Ureter (tissue), 1 donor: Measurements from ENCODE around the gene IGSF23. TPM values are rescaled to one million over a fixed set of nuclear protein-coding genes. Genes with fewer than 3 reads are reported as not detected.
A peak's percentile ranks its signal among the peaks of the same experiment; 100 is the strongest.

Experiments used
- DNase-seq: peaks from one replicate; pipeline ENCODE4 v3.0.0-alpha.2; 2020; ENCODE audit warnings: low spot score
- total RNA-seq: library from RNA; stranded (reverse); gene quantifications from one replicate; pipeline ENCODE4 v1.2.4, GENCODE V29; 2023
- donor health status: DM: yes; HTN: yes; CAD: no.

The IGSF23 gene
- total RNA-seq, 1 donor from 2014 or later = not detected

DNA sequence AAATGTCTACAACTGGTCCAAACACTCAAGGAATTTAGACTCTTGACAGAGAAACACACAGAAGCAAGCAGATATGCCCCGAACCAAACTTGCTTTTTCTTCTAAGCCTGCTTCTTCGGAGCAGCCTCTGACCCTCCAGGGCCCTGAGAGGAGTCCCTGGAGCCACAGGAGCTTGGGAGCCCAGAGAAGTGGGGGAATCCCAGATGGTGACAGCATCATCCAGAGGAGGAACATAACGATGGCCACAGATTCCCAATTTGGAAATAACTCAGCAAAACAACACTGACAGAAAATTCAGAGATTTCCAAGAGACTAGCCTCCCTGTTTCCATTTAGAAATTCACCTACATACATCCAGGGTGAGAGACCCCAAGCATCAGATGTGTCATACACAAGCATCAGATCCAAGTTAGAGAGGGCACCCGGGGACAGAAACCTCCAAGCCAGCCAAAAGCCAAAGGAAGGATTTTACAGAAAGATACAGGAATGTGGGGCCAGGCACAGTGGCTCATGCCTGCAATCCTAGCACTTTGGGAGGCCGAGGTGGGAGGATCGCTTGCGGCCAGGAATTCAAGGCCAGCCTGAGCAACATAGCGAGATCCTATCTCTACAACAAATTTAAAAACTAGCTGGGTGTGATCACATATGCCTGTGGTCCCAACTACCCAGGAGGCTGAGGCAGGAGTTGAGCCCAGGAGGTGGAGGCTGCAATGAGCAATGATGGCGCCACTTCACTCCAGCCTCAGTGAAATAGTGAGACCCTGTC lies 28.3 kb downstream of the IGSF23 start:
- DNase-seq = no peak

DNA sequence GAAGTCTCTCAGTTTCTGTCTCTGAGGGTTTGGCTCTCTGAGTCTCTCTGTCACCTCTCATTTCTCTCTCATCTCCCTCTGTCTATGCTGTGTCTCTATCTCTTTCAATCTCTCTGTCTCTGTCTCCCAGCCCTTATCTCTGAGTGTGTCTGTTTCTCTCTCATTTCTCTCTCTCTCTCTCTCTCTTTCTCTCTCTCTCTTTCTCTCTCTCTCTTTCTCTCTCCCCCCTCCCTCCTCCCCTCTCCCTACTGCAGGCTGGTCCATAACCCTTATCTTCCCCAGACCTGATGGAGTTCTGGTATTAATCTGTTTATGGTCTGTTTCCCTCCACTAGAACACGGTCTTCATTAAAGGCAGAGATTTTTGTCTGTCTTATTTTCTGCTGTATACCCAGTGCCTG lies 29.0 kb downstream of the IGSF23 start:
- DNase-seq = no peak

DNA sequence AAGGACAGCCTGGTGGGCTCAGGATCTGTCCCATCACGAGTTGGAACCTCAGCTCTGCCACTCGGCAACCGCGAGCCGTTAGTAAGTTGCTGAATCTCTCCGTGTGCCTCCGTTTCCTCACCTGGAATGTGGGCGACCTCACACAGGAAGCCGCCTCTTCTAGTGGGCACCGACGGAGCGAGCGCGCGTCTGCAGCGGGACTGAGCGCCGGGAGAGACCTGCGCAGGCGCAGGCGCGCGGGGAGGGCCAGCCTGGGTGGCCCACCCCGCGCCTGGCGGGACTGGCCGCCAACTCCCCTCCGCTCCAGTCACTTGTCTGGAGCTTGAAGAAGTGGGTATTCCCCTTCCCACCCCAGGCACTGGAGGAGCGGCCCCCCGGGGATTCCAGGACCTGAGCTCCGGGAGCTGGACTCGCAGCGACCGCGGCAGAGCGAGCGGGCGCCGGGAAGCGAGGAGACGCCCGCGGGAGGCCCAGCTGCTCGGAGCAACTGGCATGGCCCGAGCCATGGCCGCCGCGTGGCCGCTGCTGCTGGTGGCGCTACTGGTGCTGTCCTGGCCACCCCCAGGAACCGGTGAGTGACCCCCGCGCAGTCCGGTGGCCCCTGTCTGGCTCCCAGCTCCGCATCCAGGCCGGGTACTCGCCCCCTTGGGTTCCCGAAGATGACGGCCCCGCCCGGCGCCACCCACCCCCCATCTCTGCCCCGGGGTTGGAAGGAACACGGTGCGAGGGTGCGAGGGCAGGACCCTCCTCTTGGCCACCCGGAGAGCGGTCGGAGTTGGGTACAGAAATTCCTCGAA lies 30.4 kb downstream of the IGSF23 start, which contains the start of gene PVR:
Gene PVR, plus strand, starts transcription at position 306 of the 797 bp plus-strand sequence. Its CDS starts 187 bp downstream, at position 493.
- peak; percentile 62 for DNase-seq

DNA sequence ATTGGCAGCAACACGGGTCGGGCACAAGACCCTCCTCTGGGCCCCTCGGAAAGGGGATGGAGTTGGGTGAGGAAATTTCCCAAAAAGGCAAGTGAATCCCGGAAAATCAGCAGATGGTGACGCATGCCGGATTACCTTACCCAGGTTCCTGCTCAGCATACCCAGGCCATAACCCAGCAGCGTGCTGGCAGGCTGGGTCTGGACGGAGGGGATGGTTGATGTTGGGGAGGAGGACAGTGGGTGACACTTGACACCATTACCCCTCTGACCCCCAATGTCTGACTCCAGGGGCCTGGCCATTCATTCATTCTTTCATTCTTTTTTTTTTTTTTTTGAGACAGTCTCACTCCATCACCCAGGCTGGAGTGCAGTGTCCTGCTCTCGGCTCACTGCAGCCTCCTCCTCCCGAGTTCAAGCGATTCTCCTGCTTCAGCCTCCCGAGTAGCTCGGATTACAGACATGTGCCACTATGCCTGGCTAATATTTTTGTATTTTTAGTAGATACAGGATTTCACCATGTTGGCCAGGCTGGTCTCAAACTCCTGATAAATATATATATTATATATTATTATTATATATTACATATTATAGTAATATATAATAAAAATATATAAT lies 31.1 kb downstream of the IGSF23 start:
- no peak for DNase-seq

DNA sequence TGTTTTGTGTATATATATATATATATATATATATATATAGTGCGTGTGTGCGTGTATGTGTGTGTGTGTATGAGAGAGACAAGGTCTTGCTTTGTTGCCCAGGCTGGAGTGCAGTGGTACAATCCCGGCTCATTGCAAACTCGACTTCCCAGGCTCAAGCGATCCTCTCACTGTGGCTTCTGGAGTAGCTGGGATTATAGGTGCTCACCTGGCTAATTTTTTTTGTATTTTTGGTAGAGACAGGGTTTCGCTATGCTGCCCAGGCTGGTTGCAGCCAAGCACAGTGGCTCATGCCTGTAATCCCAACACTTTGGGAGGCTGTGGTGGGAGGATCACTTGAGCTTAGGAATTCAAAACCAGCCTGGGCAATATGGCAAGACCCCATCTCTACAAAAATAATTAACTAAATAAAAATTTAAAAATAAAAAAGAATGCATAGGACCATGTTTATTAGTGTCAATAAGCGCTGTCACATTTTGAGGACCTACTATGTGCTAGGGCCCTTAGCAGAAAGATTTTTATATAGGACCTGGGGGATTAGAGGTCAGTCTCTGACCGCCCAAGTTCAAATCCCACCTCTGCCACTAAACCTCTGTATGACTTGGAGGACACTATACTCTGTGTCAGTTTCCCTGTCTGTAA lies 32.2 kb downstream of the IGSF23 start:
- DNase-seq = no peak

DNA sequence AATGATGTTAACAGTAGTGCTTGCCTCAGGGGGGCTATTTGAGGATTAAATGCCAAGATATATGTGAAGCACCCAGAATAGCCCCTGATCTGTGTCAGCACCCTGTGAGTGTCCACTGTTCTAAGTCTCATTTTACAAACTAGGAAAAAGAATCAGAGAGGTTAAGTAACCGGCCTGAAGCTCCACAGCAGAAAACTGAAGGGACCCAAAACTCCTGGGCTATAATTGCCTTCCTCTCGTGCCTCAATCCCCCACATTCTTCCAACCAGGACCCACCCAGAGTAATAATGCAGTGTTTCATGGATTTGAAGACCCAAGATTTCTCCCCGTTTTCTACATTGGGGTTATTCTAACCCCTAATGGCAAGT lies 32.7 kb downstream of the IGSF23 start:
- no peak for DNase-seq

DNA sequence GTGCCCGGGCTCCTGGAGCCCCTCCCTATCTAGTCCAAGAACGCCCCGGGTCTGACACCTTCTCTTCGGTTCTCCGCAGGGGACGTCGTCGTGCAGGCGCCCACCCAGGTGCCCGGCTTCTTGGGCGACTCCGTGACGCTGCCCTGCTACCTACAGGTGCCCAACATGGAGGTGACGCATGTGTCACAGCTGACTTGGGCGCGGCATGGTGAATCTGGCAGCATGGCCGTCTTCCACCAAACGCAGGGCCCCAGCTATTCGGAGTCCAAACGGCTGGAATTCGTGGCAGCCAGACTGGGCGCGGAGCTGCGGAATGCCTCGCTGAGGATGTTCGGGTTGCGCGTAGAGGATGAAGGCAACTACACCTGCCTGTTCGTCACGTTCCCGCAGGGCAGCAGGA lies 33.8 kb downstream of the IGSF23 start:
- no peak for DNase-seq

DNA sequence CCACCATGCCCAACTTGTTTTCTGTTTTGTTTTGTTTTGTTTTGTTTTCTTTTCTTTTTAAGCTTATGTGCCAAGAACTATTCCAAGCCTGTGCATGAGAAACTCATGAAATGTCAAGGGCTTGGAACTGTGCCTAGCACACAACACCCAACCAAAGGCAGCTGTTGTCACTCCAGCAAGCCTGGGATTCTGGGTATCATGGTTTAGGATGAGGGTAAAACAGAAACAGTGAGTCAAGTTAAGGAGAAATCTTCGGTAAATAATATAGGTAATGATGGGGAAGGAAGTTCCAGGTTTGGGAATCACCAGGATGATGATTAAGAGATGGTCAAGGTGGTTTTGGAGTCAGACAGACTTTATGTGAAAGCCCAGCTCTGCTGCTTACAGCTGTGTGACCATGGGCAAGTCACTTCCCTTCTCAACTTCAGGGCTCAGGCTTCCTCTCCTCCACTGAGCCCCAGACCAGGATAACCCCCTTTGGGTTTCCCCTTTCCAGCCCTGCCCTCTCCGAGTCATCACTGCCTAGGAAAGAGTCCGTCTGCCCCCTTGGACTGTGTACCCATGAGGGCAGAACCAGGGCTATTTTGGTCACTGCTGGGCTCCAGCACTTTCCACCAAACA lies 35.4 kb downstream of the IGSF23 start:
- DNase-seq = no peak

DNA sequence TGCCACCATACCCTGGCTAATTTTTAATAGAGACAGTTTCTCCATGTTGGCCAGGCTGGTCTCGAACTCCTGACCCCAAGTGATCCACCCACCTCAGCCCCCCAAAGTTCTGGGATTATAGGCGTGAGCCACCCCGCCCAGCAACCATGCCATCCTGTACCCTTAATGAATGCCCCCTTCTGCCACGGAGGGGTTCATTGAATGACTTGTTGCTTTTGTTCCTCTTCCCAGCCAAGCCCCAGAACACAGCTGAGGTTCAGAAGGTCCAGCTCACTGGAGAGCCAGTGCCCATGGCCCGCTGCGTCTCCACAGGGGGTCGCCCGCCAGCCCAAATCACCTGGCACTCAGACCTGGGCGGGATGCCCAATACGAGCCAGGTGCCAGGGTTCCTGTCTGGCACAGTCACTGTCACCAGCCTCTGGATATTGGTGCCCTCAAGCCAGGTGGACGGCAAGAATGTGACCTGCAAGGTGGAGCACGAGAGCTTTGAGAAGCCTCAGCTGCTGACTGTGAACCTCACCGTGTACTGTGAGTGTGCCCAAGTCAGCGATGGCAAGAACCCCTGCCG lies 36.3 kb downstream of the IGSF23 start:
- no peak for DNase-seq

DNA sequence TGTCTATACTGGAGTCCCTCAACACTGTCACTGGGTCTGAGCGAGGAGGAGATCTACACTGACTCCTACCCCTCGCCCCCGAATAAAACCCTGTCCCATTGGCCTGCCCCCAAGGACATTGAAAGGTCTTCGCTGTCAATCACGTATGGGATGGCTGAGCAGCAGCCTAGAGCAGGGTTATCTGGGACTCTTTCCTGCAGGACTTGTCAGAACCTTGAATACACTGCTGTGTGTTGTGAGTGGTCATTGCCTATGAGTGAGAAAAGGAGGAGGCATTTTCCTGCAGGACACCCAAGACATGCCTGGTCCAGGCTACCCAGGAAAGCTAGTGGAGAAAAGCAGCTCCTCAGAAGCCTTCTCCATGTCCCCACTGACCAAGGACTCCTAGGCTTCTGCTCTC lies 40.0 kb downstream of the IGSF23 start:
- no peak for DNase-seq

DNA sequence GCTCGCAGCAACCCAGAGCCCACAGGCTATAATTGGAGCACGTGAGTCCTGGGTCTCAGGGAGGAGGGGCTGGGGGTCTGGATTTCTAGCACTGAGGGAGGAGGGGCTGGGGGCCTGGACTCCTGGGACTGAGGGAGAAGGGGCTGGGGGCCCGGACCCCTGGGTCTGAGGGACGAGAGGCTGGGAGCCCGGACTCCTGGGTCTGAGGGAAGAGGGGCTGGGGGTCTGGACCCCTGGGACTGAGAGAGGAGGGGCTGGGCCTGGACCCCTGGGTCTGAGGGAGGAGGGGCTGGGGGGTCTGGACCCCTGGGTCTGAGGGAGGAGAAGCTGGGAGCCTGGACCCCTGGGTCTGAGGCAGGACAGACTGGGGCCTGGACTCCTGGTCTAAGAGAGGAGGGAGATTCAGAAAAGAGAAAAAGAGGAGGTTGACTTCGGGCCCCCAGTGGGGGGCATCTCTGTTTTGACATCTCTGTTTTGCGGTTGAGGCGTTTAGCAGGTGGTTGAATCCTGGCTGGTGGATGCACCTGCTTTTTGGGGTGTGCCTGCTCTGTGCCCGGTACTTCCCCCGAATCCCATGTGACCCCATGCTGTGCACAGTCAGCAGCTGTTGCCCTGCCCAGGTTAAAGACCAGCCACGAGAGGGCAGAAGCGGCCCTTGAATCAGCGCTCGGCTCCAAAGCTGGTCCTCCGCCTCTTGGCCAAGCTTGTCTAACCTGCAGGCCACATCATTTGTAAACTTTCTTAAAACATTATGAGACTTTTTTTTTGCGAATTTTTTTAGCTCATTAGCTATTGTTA lies 40.8 kb downstream of the IGSF23 start:
- DNase-seq = peak; percentile 76

DNA sequence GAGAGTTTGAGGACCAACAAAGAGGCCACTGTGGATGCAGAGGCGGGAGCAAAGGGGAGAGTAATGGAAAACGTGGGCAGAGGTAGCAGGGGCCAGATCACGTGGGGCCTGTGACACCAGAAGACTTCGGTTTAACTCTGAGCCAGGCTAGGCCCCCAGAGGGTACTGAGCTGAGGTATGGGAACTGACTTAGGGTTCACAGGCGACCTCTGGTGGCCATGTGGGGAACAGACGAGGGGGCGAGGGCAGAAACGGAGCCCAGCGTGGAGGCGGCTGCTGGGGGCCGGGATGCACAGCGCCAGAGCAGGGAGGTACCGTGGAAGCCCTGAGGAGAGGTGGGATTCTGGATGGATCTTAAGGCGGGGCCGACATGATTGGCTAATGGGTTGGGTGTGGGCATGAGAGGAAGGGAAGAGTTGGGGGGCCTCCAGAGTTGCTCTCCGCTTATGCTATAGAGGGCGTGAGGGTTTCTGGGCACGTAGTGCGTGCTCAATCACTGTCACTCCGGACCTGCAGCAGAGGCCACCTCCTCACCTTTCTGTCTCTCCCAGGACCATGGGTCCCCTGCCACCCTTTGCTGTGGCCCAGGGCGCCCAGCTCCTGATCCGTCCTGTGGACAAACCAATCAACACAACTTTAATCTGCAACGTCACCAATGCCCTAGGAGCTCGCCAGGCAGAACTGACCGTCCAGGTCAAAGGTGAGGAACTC lies 44.0 kb downstream of the IGSF23 start:
- no peak for DNase-seq

DNA sequence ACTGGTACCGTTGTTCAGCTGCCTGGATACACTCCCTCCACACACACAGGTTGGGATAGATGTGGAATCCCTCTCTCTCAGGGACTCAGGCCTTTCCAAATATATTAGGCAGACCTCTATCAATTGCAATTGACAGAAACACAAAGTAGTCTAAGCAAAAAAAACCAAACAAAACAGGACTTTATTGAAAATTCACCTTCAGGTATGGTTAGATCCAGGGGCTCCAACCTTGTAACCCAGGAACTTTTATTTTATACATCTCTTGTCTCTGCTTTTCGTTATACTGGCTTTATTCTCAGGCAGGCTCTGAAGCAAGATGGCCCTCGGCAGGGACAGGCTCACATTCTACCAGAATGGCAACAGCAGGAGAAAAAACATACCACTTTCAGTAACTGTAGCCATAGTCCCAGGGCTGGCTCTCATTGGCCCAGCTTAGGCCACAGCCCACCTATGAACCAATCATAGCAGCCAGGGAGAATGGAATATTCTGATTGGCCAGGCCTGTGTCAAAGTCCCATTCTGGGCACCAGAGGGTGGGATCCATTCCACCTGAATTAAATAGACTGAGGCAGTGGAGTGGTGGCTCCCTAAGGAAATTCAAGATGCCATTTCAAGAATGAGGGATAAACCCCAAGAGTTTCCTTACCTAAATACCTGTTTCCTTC lies 44.8 kb downstream of the IGSF23 start:
- no peak for DNase-seq

DNA sequence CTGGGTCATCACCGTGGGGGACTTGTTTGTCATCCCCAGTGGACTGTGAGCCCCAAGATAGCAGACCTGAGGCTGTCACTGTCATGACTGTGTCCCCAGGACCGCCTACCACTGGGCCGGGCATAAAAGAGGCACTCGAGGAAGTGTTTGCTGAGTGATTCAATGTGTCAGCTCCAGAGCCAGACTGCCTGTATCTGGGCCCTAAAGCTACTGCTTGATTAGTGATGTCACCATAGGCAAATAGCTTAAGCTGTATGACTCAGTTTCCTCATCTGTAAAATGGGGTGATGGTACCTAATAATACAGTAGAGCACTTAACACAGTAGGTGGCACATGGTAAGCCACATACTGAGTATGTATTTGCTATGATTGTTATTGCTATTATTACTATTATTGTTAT lies 46.7 kb downstream of the IGSF23 start:
- DNase-seq = no peak

DNA sequence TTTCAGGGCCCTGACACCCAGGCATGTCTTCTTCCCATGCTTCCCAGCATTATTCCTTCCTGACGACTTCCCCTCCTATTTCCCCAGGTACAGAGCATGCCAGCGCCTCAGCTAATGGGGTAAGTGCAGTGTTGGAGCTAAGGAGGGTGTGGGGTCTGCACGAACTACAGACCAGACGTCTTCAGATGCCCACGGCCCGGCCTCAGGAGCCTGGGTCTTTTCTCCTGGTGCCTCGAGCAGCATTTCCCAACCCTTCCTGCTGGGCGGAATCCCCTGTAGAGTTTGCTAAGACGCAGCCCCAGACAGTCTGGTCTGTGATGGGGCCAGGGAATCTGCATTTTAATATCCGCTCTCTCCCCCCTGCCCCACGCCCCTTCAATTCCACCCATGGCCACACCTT lies 47.8 kb downstream of the IGSF23 start:
- DNase-seq = no peak

DNA sequence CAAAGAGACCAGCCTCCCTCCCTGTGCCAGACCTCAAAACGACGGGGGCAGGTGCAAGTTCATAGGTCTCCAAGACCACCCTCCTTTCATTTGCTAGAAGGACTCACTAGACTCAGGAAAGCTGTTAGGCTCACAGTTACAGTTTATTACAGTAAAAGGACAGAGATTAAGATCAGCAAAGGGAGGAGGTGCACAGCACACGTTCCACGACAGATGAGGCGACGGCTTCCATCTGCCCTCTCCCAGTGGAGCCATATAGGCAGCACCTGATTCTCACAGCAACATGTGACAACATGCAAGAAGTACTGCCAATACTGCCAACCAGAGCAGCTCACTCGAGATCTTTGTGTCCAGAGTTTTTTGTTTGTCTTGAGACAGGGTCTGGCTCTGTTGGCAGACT lies 48.5 kb downstream of the IGSF23 start:
- DNase-seq = no peak

DNA sequence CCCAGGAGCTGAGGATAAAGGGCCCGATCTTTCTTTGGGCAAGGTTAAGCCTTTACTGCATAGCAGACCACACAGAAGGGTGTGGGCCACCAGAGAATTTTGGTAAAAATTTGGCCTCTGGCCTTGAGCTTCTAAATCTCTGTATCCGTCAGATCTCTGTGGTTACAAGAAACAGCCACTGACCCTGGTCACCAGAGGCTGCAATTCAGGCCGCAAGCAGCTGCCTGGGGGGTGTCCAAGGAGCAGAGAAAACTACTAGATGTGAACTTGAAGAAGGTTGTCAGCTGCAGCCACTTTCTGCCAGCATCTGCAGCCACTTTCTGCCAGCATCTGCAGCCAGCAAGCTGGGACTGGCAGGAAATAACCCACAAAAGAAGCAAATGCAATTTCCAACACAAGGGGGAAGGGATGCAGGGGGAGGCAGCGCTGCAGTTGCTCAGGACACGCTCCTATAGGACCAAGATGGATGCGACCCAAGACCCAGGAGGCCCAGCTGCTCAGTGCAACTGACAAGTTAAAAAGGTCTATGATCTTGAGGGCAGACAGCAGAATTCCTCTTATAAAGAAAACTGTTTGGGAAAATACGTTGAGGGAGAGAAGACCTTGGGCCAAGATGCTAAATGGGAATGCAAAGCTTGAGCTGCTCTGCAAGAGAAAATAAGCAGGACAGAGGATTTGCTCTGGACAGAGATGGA lies 49.5 kb downstream of the IGSF23 start:
- no peak for DNase-seq

DNA sequence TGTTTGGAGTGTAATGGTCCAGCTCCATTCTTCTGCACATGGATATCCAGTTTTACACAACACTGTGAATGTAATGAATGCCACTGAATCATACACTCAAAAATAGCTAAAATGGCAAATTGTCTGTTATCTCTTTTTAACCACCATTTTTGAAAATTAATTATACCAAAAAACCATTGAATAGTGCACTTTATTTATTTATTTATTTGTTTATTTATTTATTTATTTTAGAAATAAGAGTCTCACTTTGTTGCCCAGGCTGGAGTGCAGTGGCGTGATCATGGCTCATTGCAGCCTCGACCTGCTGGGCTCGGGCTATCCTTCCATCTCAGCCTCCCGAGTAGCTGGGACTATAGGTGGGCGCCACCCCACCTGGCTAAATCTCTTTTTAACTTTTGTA lies 50.6 kb downstream of the IGSF23 start:
- DNase-seq = no peak

DNA sequence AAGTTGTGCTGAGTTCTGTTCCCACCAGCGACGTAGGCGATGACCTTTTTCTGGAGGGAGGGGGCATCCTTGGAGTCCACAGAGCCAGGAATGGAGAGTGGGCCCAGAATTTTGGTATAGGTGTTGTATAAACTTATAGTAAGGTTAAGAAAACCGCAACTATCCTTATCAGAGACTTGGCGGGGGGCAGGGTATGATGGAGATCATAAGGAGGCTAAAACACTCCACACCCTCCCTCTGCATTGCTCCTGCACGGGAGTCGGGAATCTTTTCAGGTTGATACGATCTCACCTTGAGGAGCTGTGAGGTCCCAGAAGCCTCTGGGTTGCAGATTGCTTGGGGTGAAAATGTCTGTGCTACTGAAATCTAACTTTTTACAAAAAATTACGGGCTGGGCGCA lies 51.6 kb downstream of the IGSF23 start:
- no peak for DNase-seq
